ENCODE results near the gene VEGFA. TPM values are rescaled to one million over a fixed set of nuclear protein-coding genes. Genes with fewer than 3 reads are reported as not detected.

The VEGFA gene
- total and polyA plus RNA-seq, 2 of the 8 experiments (the other 6 are each of a cell fraction or from before 2014, with no cell fraction given), result 42.2 to 58.5 TPM

- no peaks in the 10 kb centered on the region for H3K9me3 ChIP-seq (ENCODE audit: insufficient read depth in 2 of 2, low read depth in 1 of 2, low read length in 1 of 2)
- no peak overlapping the region for H4K5ac ChIP-seq (ENCODE audit: insufficient read length, low read depth, low read length)
- no peak overlapping the region for H4K91ac ChIP-seq (replicated peaks; ENCODE audit: insufficient read length, low read length)
- H3K27me3 ChIP-seq (replicated peaks in 1 of 4; ENCODE audit: control insufficient read depth in 3 of 4, extremely low read depth in 1 of 4, insufficient read depth in 3 of 4, low read length in 3 of 4), result no peaks in the 10 kb centered on the region
- peaks cover 6% of the 10 kb centered on the region for H3K23me2 ChIP-seq (ENCODE audit: low read depth, low read length)
- DNase-seq (ENCODE audit: low read depth in 1 of 2, low spot score in 2 of 2), result no peak
- no peak overlapping the region for H4K8ac ChIP-seq (ENCODE audit: extremely low read depth, insufficient read depth, low read length)
- no peak overlapping the region for H2BK5ac ChIP-seq (ENCODE audit: low read depth, low read length)
- H3K23ac ChIP-seq (ENCODE audit: insufficient read length), result no peak overlapping the region
- CTCF ChIA-PET (ENCODE audit: partially characterized antibody), result interaction anchor here (0.6 to 7.1 kb wide), 15 partner anchors 9 to 298 kb away, joined by 3 to 73 read pairs (median 4); no protein-coding TSS in a partner anchor
- H3K18ac ChIP-seq (ENCODE audit: extremely low read depth, low read length), result no peak overlapping the region
- 92% methylated on average over 17 of the region's 18 CpGs; no CpG with 5 or more reads in 1 of the 2 experiments for WGBS, 2 experiments (ENCODE audit: extremely low coverage in 1 of 2, insufficient coverage in 1 of 2, insufficient read length in 1 of 2, insufficient replicate concordance in 2 of 2, low coverage in 1 of 2, low lambda C conversion rate in 2 of 2, missing lambda C conversion rate in 1 of 2)
- H3K79me1 ChIP-seq (ENCODE audit: low read depth, low read length), result peaks cover 27% of the 10 kb centered on the region
- H2AK5ac ChIP-seq (ENCODE audit: low read depth, low read length), result no peak overlapping the region
- H2BK120ac ChIP-seq (replicated peaks; ENCODE audit: low read depth, low read length), result no peak overlapping the region
- POLR2A ChIA-PET (ENCODE audit: partially characterized antibody), result interaction anchor here (0.8 to 3.5 kb wide), 9 partner anchors 9 to 174 kb away, joined by 3 to 27 read pairs (median 5); no protein-coding TSS in a partner anchor
- H3K4me3 ChIP-seq (ENCODE audit: extremely low read depth in 1 of 4, insufficient read depth in 2 of 4, low read depth in 3 of 4, low read length in 4 of 4), result no peak overlapping the region
- H2AFZ ChIP-seq (ENCODE audit: low read length), result no peak overlapping the region
- H3K56ac ChIP-seq (replicated peaks; ENCODE audit: insufficient read length, low read depth, low read length), result no peak overlapping the region
- peaks cover 3 to 56% of the 10 kb centered on the region in 2 experiments; a peak in 3 of 4 replicates for H3K79me2 ChIP-seq (ENCODE audit: control insufficient read depth in 1 of 2, insufficient read depth in 2 of 2, low read length in 2 of 2)
- no peak for FAIRE-seq
- H3K4me1 ChIP-seq (replicated peaks in 1 of 4; ENCODE audit: control insufficient read depth in 3 of 4, insufficient read depth in 4 of 4, low read length in 3 of 4), result peaks cover 0 to 24% (median 18%) of the 10 kb centered on the region in 4 experiments; a peak in 6 of 7 replicates
- H3K4ac ChIP-seq (replicated peaks; ENCODE audit: insufficient read length, low read depth, low read length), result no peak overlapping the region
- no peak overlapping the region for H3K4me2 ChIP-seq (ENCODE audit: insufficient read depth in 1 of 2, low read depth in 2 of 2, low read length in 2 of 2)
- H3K9ac ChIP-seq (replicated peaks in 1 of 4; ENCODE audit: extremely low read depth in 1 of 4, low read depth in 3 of 4, low read length in 3 of 4), result no peak overlapping the region
- no peak overlapping the region for H3K27ac ChIP-seq (ENCODE audit: low read depth, low read length)
- no peak overlapping the region for H2BK15ac ChIP-seq (ENCODE audit: low read length)
- no peak overlapping the region for H2BK20ac ChIP-seq (ENCODE audit: low read length)
- peaks cover 11 to 18% of the 10 kb centered on the region in 2 experiments for H4K20me1 ChIP-seq (replicated peaks in 1 of 2; ENCODE audit: control insufficient read depth in 1 of 2, insufficient read depth in 2 of 2, low read length in 2 of 2)
- no peak overlapping the region for H3K14ac ChIP-seq (ENCODE audit: insufficient read length)
- H3K36me3 ChIP-seq (ENCODE audit: control insufficient read depth in 2 of 4, insufficient read depth in 4 of 4, low read length in 3 of 4), result peaks cover 22 to 54% (median 47%) of the 10 kb centered on the region in 4 experiments
- H2BK12ac ChIP-seq (ENCODE audit: low read depth, low read length), result no peak overlapping the region
- TF ChIP-seq ZNF274 (IDR thresholded peaks at IDR 0.05; ENCODE audit: borderline replicate concordance, extremely low read depth, low read length) (no peak), HDAC2 (IDR thresholded peaks at IDR 0.05; ENCODE audit: borderline replicate concordance in 1 of 2, low read depth in 2 of 2, low read length in 2 of 2) (no peak), RXRA (IDR thresholded peaks at IDR 0.05; ENCODE audit: insufficient read depth, low read depth, low read length) (no peak), PHF8 (conservative IDR thresholded peaks at IDR 0.05; ENCODE audit: low read depth, low read length) (no peak), RNF2 (IDR thresholded peaks at IDR 0.05; ENCODE audit: borderline replicate concordance, low read depth, low read length, missing control alignments, poor library complexity, severe bottlenecking) (no peak), BCL11A (IDR thresholded peaks at IDR 0.05; ENCODE audit: low read depth in 2 of 2, low read length in 2 of 2) (no peak), SRF (IDR thresholded peaks at IDR 0.05; ENCODE audit: low read depth, low read length) (no peak), GABPA (IDR thresholded peaks at IDR 0.05; ENCODE audit: borderline replicate concordance, insufficient read depth, low read length) (no peak), CHD1 (IDR thresholded peaks at IDR 0.05; ENCODE audit: low read depth, low read length) (no peak), POU5F1 (IDR thresholded peaks at IDR 0.05; ENCODE audit: low read depth, low read length) (no peak)
These were observed 7.1 kb downstream of the VEGFA start for GRCh38 chr6:43776799-43777776.
